Right renal cortex interstitium (tissue), 3 donors: ENCODE results near the gene ASPM. TPM values are rescaled to one million over a fixed set of nuclear protein-coding genes. Genes with fewer than 3 reads are reported as not detected.

Experiments used
- DNase-seq, 3 donors: peaks; one replicate each; pipeline ENCODE4 v3.0.0-alpha.2; 2013; ENCODE audit warnings: low read depth in 3 of 3, low spot score in 2 of 3
- polyA plus RNA-seq, 3 donors: library from polyadenylated mRNA; unstranded; fragments of 120-200 nt; gene quantifications; one replicate each; pipeline ENCODE4 v1.2.1, GENCODE V29; 2013; ENCODE audit not compliant: insufficient read length in 3 of 3

Gene ASPM, protein sequence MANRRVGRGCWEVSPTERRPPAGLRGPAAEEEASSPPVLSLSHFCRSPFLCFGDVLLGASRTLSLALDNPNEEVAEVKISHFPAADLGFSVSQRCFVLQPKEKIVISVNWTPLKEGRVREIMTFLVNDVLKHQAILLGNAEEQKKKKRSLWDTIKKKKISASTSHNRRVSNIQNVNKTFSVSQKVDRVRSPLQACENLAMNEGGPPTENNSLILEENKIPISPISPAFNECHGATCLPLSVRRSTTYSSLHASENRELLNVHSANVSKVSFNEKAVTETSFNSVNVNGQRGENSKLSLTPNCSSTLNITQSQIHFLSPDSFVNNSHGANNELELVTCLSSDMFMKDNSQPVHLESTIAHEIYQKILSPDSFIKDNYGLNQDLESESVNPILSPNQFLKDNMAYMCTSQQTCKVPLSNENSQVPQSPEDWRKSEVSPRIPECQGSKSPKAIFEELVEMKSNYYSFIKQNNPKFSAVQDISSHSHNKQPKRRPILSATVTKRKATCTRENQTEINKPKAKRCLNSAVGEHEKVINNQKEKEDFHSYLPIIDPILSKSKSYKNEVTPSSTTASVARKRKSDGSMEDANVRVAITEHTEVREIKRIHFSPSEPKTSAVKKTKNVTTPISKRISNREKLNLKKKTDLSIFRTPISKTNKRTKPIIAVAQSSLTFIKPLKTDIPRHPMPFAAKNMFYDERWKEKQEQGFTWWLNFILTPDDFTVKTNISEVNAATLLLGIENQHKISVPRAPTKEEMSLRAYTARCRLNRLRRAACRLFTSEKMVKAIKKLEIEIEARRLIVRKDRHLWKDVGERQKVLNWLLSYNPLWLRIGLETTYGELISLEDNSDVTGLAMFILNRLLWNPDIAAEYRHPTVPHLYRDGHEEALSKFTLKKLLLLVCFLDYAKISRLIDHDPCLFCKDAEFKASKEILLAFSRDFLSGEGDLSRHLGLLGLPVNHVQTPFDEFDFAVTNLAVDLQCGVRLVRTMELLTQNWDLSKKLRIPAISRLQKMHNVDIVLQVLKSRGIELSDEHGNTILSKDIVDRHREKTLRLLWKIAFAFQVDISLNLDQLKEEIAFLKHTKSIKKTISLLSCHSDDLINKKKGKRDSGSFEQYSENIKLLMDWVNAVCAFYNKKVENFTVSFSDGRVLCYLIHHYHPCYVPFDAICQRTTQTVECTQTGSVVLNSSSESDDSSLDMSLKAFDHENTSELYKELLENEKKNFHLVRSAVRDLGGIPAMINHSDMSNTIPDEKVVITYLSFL (N-terminal part only)
- 10 to 100 TPM; 21.2 to 24.3 (median 24.2) TPM for polyA plus RNA-seq

DNA sequence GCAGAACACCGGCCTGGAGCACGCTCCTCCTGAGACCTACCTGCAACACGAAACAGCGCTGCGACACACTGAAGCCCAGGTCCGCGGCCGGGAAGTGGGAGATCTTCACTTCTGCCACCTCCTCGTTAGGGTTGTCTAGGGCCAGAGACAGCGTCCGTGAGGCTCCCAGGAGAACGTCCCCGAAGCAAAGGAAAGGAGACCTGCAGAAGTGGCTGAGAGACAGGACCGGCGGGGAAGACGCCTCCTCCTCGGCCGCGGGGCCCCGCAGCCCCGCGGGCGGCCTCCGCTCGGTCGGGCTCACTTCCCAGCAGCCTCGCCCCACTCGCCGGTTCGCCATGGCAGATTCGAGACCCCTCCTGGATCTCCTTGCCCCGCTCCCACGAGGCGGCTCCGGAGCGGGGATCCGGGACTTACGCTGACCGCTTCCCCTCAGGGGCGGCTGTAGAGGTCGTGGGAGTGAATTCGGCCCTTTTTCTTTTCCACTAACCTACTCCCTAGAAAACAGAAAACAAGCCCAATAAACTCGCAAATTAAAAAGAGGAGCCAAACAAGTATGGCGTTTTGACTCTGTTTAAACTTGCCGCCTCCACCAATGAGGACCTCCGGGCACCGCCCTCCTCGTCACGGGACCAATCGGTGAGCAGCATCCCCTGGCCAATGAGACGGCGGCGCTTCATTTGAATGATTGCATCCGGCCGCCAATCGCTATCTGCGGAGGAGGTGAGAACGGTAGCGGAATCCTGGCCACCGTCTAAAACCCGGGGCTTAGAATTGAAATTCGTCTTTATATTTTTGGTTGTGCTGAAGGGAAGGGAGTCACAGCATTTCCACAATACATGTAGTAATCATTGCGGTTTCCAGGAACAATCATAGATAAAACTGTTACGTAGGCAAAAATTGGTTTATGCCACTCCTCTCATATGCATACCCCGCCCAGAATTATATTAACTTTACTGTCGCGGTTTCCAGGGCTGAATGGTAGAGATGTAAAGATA is at the start of gene ASPM:
TSS of gene ASPM (minus strand) at position 569 of the 995 bp plus-strand sequence. CDS start at position 337, 232 bp downstream.
- DNase-seq, result peak; percentile 76 to 92 (median 83)

DNA sequence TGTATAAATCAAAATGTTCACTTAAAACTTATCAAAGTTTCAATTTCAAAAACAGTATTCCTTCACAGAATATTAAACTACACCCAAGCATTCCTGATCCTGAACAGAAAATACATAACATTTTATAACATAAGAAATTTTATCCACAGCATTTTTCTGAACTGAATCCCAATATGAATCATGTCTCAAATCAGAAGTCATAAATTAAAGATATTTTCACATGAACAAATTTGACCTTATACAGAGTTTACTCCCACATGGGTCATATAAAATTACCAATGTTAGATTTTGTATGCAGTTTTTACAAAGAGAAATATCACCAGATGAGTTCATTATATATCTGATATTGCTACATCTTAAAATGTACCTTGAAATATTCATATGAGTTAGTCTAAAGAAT is 48.6 kb upstream of the ASPM start:
- DNase-seq, result no peak

DNA sequence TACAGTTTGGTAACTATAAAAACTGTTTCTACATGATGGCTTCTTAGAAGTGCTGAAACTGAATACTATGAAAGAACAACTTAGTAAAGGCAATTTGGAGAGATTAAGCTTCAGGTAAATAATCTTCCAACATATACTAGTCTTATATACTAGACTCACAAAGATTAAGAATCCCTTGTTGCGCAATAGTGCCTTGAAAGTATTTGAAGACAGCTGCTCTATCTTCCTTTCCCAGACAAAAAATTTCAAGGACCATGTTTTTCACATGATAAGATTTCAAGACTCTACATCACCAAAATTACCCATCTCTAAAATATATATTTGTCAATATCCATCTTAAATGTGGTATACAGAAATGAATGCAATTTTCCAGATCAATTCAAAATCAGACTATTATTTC is 37.7 kb upstream of the ASPM start:
- DNase-seq, result no peak

DNA sequence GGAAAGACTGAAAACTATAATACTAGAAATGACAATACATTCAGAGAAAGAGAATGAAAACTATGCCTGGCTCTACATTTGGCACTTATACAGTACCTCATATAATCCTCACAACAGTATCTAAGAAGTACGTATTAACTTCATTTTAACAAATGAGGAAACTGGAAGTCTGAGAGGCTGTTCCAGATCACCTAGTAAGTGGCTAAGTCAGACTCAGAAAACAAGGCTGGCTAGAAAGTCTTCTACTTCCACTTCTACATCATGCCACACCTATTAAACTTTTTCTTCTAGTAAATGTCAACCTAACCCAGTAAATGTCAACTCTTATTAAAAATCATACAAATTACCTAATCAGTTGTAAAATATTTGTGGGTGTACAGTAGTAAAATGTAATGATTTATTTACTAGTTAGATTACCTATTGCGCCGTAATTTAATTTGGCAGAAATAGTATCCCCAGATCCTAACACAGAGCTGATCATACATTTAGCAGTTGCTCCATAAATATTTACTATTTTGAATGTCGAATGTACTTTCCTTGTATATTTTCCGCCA is 36.8 kb upstream of the ASPM start:
- DNase-seq, result no peak

DNA sequence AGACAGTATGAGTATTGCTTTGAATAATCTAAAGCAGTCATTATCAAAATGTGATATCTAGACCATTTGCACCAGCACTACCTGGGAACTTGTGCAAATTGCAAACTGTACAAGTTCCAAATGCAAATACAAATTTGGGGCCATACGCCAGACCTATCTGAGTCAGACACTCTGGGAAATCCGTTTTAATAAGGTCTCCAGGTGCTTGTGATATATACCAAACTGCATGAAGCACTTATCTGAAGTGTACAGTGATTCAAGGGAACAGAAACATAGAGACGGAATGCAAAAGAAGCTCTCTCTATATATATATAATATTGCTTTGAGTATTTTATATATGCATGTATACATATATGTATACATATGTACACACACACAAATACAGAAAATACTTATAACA is 36.2 kb upstream of the ASPM start:
- no peak for DNase-seq

DNA sequence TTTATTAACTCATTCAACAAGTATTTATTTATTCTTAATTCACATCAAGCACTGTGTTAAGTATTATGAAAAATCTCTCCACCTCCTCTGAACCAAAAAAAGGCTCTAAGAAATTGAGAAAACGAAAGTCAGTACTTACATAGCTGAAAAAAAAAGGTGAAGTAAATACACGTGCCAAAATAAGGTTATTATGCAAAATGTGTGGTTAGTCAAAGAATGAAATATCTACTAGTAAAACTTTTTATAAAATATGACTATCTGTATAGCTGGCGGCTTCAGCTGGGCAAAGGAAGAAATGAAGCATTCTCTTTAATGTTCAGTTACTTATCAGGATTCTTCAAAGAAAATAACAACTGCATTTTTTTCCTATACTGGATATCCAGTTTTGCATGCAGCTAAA is 35.5 kb upstream of the ASPM start:
- no peak for DNase-seq

DNA sequence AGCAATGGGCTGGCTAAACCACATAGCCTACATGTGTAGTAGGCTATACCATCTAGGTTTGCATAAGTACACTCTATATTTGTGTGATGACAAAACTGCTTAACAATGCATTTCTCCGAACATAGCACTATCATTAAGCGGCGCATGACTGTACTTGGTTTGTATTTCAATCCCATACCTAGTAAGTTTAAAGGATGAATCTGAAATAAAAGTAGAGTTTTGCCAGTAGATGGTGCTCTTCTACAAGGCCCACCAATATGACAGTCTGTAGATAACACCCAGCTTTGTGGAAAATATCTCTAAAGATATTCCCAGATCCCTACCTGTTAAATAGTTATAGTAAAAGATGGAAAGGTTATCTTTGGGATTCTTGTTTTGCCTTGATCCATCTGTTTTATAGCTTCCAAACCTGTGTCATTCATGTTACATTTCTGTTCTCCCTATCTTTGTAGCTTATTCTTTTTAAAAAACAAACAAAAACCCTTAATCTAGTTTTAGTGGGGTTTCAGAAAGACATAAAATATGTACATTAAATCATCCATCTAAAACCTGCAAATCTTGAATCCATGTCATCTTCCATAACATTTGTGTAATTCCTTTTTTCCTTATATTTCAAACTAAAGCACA is 33.9 kb upstream of the ASPM start:
- DNase-seq, result no peak

DNA sequence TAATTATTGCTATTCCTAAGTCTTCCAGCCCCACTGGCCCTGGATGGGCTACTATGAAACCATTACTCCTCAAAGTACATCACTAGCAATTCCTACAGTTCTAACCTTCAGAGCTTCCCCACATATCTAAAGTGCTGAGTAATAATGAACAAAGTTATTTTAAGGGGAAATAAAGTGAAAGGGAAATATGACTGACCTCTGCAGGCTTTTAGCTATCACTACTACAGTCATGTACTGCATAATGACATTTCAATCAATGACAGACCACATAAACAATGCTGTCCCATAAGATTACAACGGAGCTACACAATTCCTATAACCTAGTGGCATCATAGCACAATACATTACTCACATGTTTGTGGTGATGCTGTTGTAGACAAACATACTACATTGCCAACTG is 32.5 kb upstream of the ASPM start:
- DNase-seq, result no peak

DNA sequence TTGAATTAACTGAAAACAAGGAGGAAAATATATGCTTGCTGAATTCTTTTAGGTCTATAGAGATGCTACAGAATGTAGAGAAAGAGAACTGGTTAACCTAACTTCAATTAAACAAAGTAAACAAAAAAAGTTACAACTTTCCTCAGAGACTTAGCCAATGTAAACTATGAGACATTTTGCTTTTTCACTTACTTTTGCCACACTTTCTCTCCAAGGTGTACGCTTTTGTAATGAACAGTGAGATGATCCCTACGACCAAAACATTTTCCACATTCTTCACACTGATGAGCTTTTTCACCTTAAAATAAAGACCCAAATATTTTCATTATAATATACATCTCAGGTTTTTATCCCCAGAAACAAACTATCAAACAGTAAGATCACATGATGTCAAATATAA is 28.3 kb upstream of the ASPM start:
- no peak for DNase-seq

DNA sequence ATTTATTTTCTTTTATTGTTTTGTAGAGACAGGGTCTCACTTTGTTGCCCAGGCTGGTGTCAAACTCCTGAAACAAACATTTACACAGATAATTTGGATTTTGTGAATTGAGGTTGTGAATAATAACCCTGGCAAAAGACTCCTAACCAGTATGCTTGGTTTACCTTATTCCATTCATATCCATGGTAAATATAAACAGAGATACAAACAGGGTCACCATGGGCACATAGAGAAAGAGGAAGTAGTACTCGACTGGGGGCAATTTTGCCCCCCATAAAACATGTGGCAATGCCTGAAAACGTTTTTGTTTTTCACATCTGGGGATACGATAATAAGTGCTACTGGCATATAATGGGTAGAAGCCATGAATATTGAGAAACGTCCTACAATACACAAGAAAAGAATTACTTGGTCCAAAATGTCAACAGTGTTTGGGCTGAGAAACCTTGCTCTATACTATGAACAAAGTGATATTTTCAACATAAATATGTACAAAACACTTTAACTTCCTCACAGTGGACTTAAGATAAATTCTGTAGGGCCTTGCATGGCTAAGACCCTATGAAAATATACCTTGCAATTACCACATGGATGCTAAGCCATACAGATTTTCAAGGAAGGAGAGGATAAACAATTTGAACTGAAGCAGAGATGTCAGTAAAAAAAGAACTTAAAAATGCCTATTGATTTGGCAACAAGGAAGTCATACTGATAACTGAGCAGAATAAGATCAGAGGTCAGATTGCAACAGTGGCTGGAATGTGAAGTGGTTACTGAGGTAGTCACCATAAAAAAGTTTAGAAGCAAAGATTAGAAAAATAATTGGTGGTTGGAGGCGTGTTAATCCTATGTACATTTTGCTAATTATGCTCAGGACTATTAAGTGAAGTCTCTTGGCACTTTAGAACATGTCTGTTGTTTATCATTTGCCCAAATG is 27.4 kb upstream of the ASPM start:
- DNase-seq, result no peak

DNA sequence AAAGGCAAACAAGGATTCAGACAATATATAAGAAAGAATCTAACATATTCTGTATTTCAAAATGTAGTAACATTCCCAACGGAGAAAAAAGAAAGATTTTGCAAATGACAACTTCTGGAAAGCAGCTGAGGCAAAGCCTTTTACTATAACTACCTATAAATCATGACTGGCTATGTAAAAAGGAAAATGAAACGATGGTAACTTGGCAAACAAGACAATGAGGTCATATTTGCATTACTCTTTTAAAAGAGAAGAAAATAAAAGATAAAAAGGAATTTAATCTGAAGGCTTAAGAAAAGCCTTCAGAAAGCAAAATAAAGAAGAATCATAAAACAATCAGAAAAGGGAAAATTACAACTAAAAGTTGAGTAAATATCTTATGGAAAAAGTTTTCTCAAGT is 25.1 kb upstream of the ASPM start:
- no peak for DNase-seq

DNA sequence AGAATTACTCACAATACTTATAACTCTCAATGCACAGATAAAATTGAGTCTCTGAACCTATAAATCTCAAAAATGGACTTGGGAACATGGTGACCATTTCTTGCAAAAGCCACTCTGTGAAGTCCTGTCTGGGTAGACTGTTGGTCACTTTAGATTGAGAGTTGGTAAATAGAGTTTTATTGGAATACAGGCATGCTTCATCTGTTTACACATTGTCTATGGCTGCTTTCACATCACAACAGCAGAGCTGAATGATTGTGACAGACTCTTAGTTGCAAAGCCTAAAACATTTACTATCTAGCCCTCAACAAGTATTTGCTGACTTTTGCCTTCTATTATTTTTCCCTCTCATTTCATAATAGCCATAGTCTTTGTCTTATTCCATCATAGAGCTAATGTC is 24.1 kb upstream of the ASPM start:
- no peak for DNase-seq

DNA sequence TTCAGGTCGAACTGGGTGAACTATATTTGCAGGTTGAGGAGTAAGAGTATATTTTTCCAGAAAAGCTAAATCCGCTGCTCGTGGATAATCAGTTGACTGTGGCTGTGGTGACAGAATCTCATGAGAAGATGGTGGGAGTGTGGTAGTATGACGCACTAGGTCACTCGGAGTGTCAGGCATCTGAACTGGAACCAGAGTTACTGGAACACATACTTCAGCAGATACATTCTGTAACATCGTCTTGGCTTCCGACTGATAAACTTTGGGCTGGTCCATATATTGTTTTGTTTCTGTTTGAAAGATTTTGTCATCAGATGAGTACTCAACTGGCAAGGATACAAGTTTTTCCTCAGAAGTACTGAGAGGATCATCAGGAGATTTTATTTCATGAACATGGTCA is 13.0 kb upstream of the ASPM start:
- DNase-seq, result no peak

DNA sequence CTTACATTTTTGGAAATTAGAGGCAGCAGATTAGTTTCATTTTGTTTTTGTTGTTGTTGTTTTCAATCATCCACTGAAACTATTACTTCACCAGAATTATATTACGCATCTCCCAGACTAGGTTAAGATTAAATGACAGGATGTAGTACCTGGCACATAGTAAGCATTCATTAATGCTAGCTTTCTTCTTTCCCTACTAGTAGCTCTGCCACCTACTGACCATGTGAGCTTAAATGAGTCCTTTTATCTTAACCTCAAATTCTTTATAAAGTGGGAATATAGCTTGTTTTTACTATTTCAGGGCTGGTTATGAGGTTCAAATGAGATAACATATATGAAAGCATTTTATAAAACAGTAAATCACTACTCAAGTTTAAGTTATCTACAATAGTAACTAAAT is 10.2 kb upstream of the ASPM start:
- DNase-seq, result no peak

DNA sequence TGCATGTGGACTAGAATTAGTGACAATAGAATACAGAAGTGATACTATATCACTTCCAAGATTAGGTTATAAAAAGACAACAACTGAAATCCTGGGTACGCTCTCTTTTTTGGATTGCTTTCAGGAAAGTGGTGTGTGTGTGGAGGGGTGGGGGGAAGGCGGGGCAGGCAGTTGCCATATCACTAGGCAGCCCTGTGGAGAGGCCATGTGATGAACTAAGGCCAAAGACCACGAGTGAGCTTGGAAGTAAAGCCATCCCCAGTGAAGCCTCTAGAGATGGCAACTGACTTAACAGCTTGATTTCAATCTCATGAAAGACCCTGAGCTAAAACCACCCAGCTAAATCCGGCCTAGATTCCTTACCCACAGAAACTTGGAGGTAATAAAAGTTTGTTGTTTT is 6.2 kb upstream of the ASPM start:
- no peak for DNase-seq

DNA sequence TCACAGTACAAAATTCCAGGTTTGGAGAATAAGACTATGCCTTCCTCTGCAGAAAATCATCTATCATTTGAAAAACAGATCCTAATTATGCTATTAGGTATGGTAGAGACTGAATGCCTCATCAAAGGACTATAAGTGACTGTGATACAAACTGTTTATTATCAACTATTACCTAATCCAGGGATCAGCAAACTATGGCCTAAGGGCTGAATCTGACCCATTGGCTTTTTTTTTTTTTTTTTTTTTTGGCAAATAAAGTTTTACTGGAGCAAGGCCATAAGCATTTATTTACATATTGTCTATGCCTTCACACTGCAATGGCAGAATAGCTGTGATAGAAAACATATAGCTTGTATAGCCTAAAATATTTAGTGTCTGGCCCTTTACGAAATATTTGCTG is 4.7 kb upstream of the ASPM start:
- no peak for DNase-seq

DNA sequence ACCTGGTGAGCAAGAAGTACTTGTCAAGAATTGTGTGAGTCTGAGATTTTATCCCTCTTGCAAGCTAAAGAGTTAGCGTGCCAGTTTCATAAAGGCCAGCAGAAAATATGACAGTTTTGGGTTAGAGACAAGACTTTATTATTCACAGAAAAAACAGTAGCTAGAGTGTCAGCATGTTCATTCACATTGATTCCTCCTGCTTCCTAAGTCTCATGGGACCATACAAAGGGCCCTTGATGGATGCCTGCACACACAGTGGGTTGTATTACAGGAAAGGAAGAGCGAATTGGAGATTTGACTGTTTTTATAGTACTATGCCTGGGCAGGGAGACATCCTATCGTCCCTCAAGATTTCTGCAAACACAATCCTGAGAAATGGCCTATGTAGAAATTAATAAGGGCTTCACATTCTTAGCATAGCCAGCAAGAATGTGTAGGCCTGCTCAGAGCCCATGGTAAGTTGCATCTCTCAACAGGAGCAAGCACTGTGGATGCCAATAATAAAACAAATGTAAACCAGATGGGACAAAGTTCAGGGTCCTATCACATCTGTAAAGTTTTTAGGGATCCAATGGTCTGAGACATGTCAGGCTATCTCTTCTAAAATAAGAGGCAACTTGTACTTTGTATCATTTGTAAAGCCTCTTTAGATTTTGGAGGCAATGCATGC is 4.0 kb upstream of the ASPM start:
- DNase-seq, result no peak
